ENCODE results near the gene TMCO4. TPM values are rescaled to one million over a fixed set of nuclear protein-coding genes. Genes with fewer than 3 reads are reported as not detected.

Gene TMCO4
- total and polyA plus RNA-seq, 2 donors (not counting 1 experiment from before 2014, with no cell fraction given): 21.7 to 31.3 TPM

- no peaks in the 10 kb centered on the region for H3K4me1 ChIP-seq (ENCODE audit: control insufficient read depth in 2 of 2, insufficient read depth in 2 of 2, low read length in 2 of 2)
These were observed 119.1 kb downstream of the TMCO4 start for GRCh38 chr1:19680644-19681043.

GRCh38 chr1:19679691-19680090, 120.0 kb downstream of the TMCO4 start:
- TF ChIP-seq CTCF (IDR thresholded peaks at IDR 0.05) (no peak), EZH2 (IDR thresholded peaks at IDR 0.05; ENCODE audit: borderline replicate concordance, insufficient read depth, low read depth, low read length, poor library complexity, severe bottlenecking) (no peak)
- Mint-ChIP-seq H3K9me3 (ENCODE audit: insufficient read depth) (no peaks in the 10 kb centered on the region), H3K27me3 (peaks cover 18% of the 10 kb centered on the region), H3K27ac (no peak overlapping the region), H3K4me3 (no peak overlapping the region), H3K4me1 (no peaks in the 10 kb centered on the region)
- 88% methylated on average over 4 of the region's 4 CpGs for WGBS (ENCODE audit: insufficient coverage)
- Histone ChIP-seq H3K27ac (ENCODE audit: low read length in 2 of 2) (no peak overlapping the region), H3K36me3 (replicated peaks in 1 of 2; ENCODE audit: control extremely low read depth in 1 of 2, control insufficient read depth in 1 of 2, extremely low read depth in 1 of 2, insufficient read depth in 2 of 2, low read length in 1 of 2) (peaks cover 0 to 2% of the 10 kb centered on the region in 2 experiments), H2AFZ (ENCODE audit: insufficient read depth, low read depth, low read length, poor library complexity, severe bottlenecking) (no peak overlapping the region), H3K27me3 (replicated peaks in 1 of 4; ENCODE audit: control extremely low read depth in 1 of 4, control insufficient read depth in 3 of 4, insufficient read depth in 4 of 4, low read length in 3 of 4) (peaks cover 0 to 9% (median 1%) of the 10 kb centered on the region in 4 experiments), H3K4me3 (ENCODE audit: control extremely low read depth in 1 of 5, extremely low read depth in 1 of 5, insufficient read depth in 1 of 5, low read depth in 2 of 5, low read length in 4 of 5) (no peak overlapping the region), H3K9me3 (ENCODE audit: control extremely low read depth in 1 of 3, control insufficient read depth in 2 of 3, insufficient read depth in 1 of 3, low read length in 2 of 3) (no peaks in the 10 kb centered on the region), H3K9ac (ENCODE audit: low read length) (no peak overlapping the region), H3K79me2 (ENCODE audit: control insufficient read depth, insufficient read depth, low read length) (no peaks in the 10 kb centered on the region), H3K4me1 (ENCODE audit: control insufficient read depth in 2 of 2, insufficient read depth in 2 of 2, low read length in 2 of 2) (no peaks in the 10 kb centered on the region), H3K4me2 (replicated peaks; ENCODE audit: low read depth, low read length, poor library complexity, severe bottlenecking) (no peak overlapping the region), H4K20me1 (ENCODE audit: control insufficient read depth, insufficient read depth, low read length, poor library complexity, severe bottlenecking) (no peaks in the 10 kb centered on the region)
- intact Hi-C loops (cut with micrococcal nuclease): no loop called here
- no peak for DNase-seq
- ChIA-PET CTCF (no interaction called here), POLR2A (no interaction called here)
- no peak for ATAC-seq (ENCODE audit: low read depth)

More at GRCh38 chr1:19680644-19681043, 119.1 kb downstream of the TMCO4 start:
- Mint-ChIP-seq H3K9me3 (ENCODE audit: insufficient read depth) (no peaks in the 10 kb centered on the region), H3K27me3 (peaks cover 11% of the 10 kb centered on the region), H3K27ac (no peak overlapping the region), H3K4me1 (no peaks in the 10 kb centered on the region), H3K4me3 (no peak overlapping the region)
- TF ChIP-seq EZH2 (IDR thresholded peaks at IDR 0.05; ENCODE audit: borderline replicate concordance, insufficient read depth, low read depth, low read length, poor library complexity, severe bottlenecking) (no peak), CTCF (IDR thresholded peaks at IDR 0.05) (no peak)
- Histone ChIP-seq H3K27me3 (replicated peaks in 1 of 4; ENCODE audit: control extremely low read depth in 1 of 4, control insufficient read depth in 3 of 4, insufficient read depth in 4 of 4, low read length in 3 of 4) (peaks cover 0 to 4% (median 1%) of the 10 kb centered on the region in 4 experiments), H3K36me3 (replicated peaks in 1 of 2; ENCODE audit: control extremely low read depth in 1 of 2, control insufficient read depth in 1 of 2, extremely low read depth in 1 of 2, insufficient read depth in 2 of 2, low read length in 1 of 2) (peaks cover 0 to 3% of the 10 kb centered on the region in 2 experiments), H3K9me3 (ENCODE audit: control extremely low read depth in 1 of 3, control insufficient read depth in 2 of 3, insufficient read depth in 1 of 3, low read length in 2 of 3) (no peaks in the 10 kb centered on the region), H4K20me1 (ENCODE audit: control insufficient read depth, insufficient read depth, low read length, poor library complexity, severe bottlenecking) (no peaks in the 10 kb centered on the region), H3K4me2 (replicated peaks; ENCODE audit: low read depth, low read length, poor library complexity, severe bottlenecking) (no peak overlapping the region), H3K4me3 (ENCODE audit: control extremely low read depth in 1 of 5, extremely low read depth in 1 of 5, insufficient read depth in 1 of 5, low read depth in 2 of 5, low read length in 4 of 5) (no peak overlapping the region), H3K9ac (ENCODE audit: low read length) (no peak overlapping the region), H3K79me2 (ENCODE audit: control insufficient read depth, insufficient read depth, low read length) (no peaks in the 10 kb centered on the region), H2AFZ (ENCODE audit: insufficient read depth, low read depth, low read length, poor library complexity, severe bottlenecking) (no peak overlapping the region), H3K27ac (ENCODE audit: low read length in 2 of 2) (no peak overlapping the region)
- DNase-seq (no peak), ATAC-seq (ENCODE audit: low read depth) (no peak)
- intact Hi-C loops (cut with micrococcal nuclease): no loop called here
- WGBS (ENCODE audit: insufficient coverage): 89% methylated on average over 6 of the region's 7 CpGs
- ChIA-PET POLR2A (no interaction called here), CTCF (interaction anchor here (1.7 kb wide), 1 partner anchor 19 kb away, joined by 12 read pairs; no protein-coding TSS in a partner anchor)

Data from B cell (primary cell).